Measurements from ENCODE around the gene ZSCAN31. TPM values are rescaled to one million over a fixed set of nuclear protein-coding genes. Genes with fewer than 3 reads are reported as not detected.

ZSCAN31 gene
- total RNA-seq, 5 donors from 2014 or later (not counting 1 experiment from before 2014, with no cell fraction given) = 0.79 to 1.5 (median 1.1) TPM

DNA sequence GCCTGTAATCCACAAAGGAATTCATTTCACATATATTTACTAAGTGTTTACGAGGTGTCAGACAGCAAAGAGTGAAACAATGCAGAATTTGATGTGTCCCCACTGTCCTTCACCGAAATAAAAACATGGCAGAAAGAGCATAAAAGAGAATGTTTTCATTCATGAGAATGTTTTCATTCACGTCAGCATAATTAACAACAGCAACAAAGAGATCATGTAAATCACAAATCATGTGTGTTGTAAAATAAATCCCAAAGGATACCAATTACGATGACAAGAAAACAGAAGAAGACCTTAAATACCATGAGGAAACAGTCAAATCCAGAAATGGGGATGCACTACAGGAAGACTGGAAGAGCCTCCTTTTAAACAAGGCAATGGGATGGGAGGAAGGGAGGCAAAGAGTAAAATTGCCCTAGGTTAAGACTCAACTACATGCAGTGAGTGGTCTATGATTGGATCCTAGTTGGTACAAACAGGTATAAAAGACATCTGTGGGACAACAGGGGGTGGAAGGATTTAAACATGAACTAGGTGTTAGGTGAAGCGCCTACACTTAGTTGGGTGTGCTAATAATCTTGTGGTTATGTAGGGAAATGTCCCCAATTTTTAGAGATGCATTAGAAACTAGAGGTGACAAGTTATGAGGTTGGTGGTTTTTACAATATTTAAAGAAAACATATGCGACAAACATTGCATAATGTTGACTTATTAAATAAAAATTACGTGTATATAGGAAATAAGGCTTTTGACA is 1.5 kb downstream of the ZSCAN31 start:
- Histone ChIP-seq H3K27me3 (replicated peaks in 1 of 2; ENCODE audit: control insufficient read depth in 2 of 2, extremely low read depth in 1 of 2, insufficient read depth in 2 of 2, low read length in 1 of 2) (no peaks in the 10 kb centered on the region), H3K27ac (ENCODE audit: low read length) (peak overlapping the region; percentile 97), H3K4me1 (ENCODE audit: control insufficient read depth in 1 of 2, extremely low read depth in 1 of 2, insufficient read depth in 2 of 2, low read length in 2 of 2) (peaks cover 6 to 13% of the 10 kb centered on the region in 2 experiments), H3K9me3 (no peaks in the 10 kb centered on the region), H3K36me3 (ENCODE audit: control insufficient read depth in 2 of 2, extremely low read depth in 1 of 2, insufficient read depth in 1 of 2, low read length in 1 of 2) (no peaks in the 10 kb centered on the region), H3K4me3 (ENCODE audit: control insufficient read depth in 1 of 2, extremely low read depth in 1 of 2, low read length in 1 of 2) (no peak overlapping the region)
- Mint-ChIP-seq H3K36me3 (no peaks in the 10 kb centered on the region), H3K4me3 (peak overlapping the region in 1 of 3 donors; percentile 9), H3K4me1 (peaks cover 3 to 7% (median 6%) of the 10 kb centered on the region in 3 donors), H3K27ac (peak overlapping the region; percentile 19 to 23), H3K27me3 (no peaks in the 10 kb centered on the region), H3K9me3 (no peaks in the 10 kb centered on the region)
- ATAC-seq (replicated peaks in 1 of 4) = no peak
- peak in 1 of 35 experiments; percentile 32 for DNase-seq
- ChIA-PET POLR2A (interaction anchor here in 1 of 2 donors (0.9 to 1.2 kb wide), 2 partner anchors 68 to 441 kb away, joined by 10 to 11 read pairs; partner anchors contain the start of gene ZSCAN26), CTCF (interaction anchor here in 1 of 2 donors (1.5 to 1.8 kb wide), 2 partner anchors 21 to 210 kb away, joined by 5 to 8 read pairs; partner anchors contain the start of gene ZSCAN16)
- WGBS (ENCODE audit: insufficient coverage) = no CpG with 5 or more reads among the region's 7 CpGs

DNA sequence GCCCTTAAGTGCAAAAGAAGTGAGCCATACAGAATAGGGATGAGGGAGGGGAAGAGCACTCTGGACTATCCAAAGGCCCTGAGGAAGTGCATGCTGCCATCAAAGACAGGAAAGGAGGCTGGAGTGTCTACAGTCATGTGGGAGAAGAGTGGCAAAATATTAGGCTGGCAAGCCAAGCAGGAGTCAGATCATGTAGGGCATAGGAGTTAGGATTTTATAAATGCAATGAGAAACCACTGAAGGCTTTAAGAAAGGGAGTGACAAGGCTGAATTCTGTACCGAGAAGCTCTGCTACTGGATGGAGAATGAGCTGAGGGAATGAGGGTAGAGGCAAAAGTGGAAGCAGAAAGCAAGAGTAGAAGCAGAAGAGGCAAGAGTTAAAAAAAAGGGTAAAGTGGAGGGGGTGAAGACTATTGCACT is 2.3 kb downstream of the ZSCAN31 start:
- H3K9me3 ChIP-seq = no peaks in the 10 kb centered on the region
- H3K9me3 Mint-ChIP-seq = peaks cover 0 to 6% (median 6%) of the 10 kb centered on the region in 3 donors
- DNase-seq (no peak), ATAC-seq (replicated peaks in 1 of 4) (no peak)
- H3K4me3 Mint-ChIP-seq = no peak overlapping the region
- H3K27me3 Mint-ChIP-seq = no peaks in the 10 kb centered on the region
- no peaks in the 10 kb centered on the region for H3K36me3 ChIP-seq (ENCODE audit: control insufficient read depth in 2 of 2, extremely low read depth in 1 of 2, insufficient read depth in 1 of 2, low read length in 1 of 2)
- 91% methylated on average over 1 of the region's 1 CpG for WGBS (ENCODE audit: insufficient coverage)
- H3K27ac Mint-ChIP-seq = peak overlapping the region; percentile 8 to 35
- peaks cover 3 to 7% (median 6%) of the 10 kb centered on the region in 3 donors for H3K4me1 Mint-ChIP-seq
- H3K36me3 Mint-ChIP-seq = peaks cover 6% of the 10 kb centered on the region
- H3K4me1 ChIP-seq (ENCODE audit: control insufficient read depth in 1 of 2, extremely low read depth in 1 of 2, insufficient read depth in 2 of 2, low read length in 2 of 2) = peaks cover 6 to 13% of the 10 kb centered on the region in 2 experiments
- ChIA-PET CTCF (no interaction called here), POLR2A (no interaction called here)
- no peak overlapping the region for H3K4me3 ChIP-seq (ENCODE audit: control insufficient read depth in 1 of 2, extremely low read depth in 1 of 2, low read length in 1 of 2)
- no peak overlapping the region for H3K27ac ChIP-seq (ENCODE audit: low read length)
- H3K27me3 ChIP-seq (replicated peaks in 1 of 2; ENCODE audit: control insufficient read depth in 2 of 2, extremely low read depth in 1 of 2, insufficient read depth in 2 of 2, low read length in 1 of 2) = no peaks in the 10 kb centered on the region

DNA sequence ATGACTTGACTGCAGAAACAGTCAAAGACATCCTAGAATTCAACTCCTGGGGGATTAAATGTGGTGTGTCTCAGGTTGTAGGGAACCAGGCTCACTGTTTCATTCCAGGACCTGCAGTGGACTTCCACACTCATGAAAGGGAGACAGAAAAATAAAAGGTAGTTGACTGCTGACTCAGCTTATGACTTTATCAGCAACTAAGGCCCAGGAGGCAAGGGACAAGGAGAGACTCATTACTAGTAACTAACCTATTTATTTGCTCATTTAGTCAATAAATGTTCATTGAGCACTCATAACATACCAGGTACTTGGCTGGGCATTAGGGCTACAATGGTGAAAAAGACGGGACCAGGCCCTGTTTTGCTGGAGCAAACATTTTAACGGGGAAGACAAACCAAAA is 2.9 kb downstream of the ZSCAN31 start:
- H3K4me3 Mint-ChIP-seq = no peak overlapping the region
- ChIA-PET POLR2A (no interaction called here), CTCF (no interaction called here)
- H3K4me1 Mint-ChIP-seq = peaks cover 3 to 7% (median 6%) of the 10 kb centered on the region in 3 donors
- Histone ChIP-seq H3K4me3 (ENCODE audit: control insufficient read depth in 1 of 2, extremely low read depth in 1 of 2, low read length in 1 of 2) (no peak overlapping the region), H3K27ac (ENCODE audit: low read length) (no peak overlapping the region), H3K9me3 (no peaks in the 10 kb centered on the region), H3K27me3 (replicated peaks in 1 of 2; ENCODE audit: control insufficient read depth in 2 of 2, extremely low read depth in 1 of 2, insufficient read depth in 2 of 2, low read length in 1 of 2) (no peaks in the 10 kb centered on the region), H3K36me3 (ENCODE audit: control insufficient read depth in 2 of 2, extremely low read depth in 1 of 2, insufficient read depth in 1 of 2, low read length in 1 of 2) (no peaks in the 10 kb centered on the region), H3K4me1 (ENCODE audit: control insufficient read depth in 1 of 2, extremely low read depth in 1 of 2, insufficient read depth in 2 of 2, low read length in 2 of 2) (peaks cover 6 to 13% of the 10 kb centered on the region in 2 experiments)
- DNase-seq = no peak
- ATAC-seq (replicated peaks in 1 of 4) = no peak
- H3K27ac Mint-ChIP-seq = no peak overlapping the region
- peaks cover 6% of the 10 kb centered on the region for H3K36me3 Mint-ChIP-seq
- H3K27me3 Mint-ChIP-seq = no peaks in the 10 kb centered on the region
- no CpG with 5 or more reads among the region's 2 CpGs for WGBS (ENCODE audit: insufficient coverage)
- H3K9me3 Mint-ChIP-seq = peaks cover 0 to 11% (median 6%) of the 10 kb centered on the region in 3 donors

DNA sequence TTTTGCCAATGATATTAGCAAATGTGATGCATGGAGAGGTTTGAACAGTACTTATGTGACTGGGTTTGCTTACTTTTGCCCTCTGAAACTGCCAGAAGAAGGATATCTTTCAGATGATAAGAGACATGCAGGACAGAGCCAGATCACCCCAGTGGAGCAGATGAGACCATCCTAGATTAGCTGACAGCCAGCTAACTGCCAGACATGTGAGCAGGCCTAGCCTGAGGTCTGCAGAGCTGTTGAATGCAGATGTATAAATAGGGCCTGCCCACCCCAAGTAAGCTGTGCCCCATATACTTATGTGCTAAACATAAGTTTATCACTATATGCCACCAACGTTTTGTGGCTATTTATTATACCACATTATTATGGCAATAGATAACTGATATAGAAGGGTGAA is 5.9 kb downstream of the ZSCAN31 start:
- POLR2A ChIA-PET = no interaction called here
- no peaks in the 10 kb centered on the region for H3K27me3 ChIP-seq (replicated peaks in 1 of 2; ENCODE audit: control insufficient read depth in 2 of 2, extremely low read depth in 1 of 2, insufficient read depth in 2 of 2, low read length in 1 of 2)

DNA sequence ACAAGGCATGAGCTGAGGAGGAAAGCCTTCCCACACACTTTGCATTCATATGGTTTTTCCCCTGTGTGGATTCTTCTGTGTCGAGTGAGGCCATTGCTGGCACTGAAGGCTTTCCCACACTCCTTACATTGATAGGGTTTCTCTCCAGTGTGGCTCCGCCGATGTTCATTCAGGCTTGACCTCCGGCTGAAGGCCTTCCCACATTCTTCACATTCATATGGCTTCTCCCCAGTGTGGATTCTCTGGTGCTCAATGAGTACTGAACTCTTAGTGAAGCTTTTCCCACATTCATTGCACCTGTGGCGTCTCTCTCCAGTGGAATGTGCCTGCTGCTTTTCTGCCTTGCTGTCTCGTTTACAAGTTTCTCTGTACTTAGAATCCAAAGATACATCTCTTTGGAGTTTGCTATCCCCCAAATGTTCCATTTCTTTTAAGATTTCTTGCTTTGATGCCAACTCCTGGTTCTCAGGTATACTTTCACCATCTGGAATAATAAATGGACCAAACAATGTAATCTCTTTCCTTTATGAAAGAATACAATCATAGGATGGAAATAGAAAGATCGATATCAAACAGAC is 9.5 kb downstream of the ZSCAN31 start:
- Histone ChIP-seq H3K4me3 (ENCODE audit: control insufficient read depth in 1 of 2, extremely low read depth in 1 of 2, low read length in 1 of 2) (no peak overlapping the region), H3K36me3 (ENCODE audit: control insufficient read depth in 2 of 2, extremely low read depth in 1 of 2, insufficient read depth in 1 of 2, low read length in 1 of 2) (no peaks in the 10 kb centered on the region), H3K4me1 (ENCODE audit: control insufficient read depth in 1 of 2, extremely low read depth in 1 of 2, insufficient read depth in 2 of 2, low read length in 2 of 2) (no peaks in the 10 kb centered on the region), H3K9me3 (no peaks in the 10 kb centered on the region), H3K27ac (ENCODE audit: low read length) (no peak overlapping the region), H3K27me3 (replicated peaks in 1 of 2; ENCODE audit: control insufficient read depth in 2 of 2, extremely low read depth in 1 of 2, insufficient read depth in 2 of 2, low read length in 1 of 2) (no peaks in the 10 kb centered on the region)
- H3K27ac Mint-ChIP-seq = no peak overlapping the region
- H3K4me1 Mint-ChIP-seq = no peaks in the 10 kb centered on the region
- peaks cover 4 to 8% of the 10 kb centered on the region in 2 donors for H3K27me3 Mint-ChIP-seq
- H3K4me3 Mint-ChIP-seq = no peak overlapping the region
- WGBS (ENCODE audit: insufficient coverage) = 81% methylated on average over 5 of the region's 7 CpGs
- peaks cover 15 to 37% (median 28%) of the 10 kb centered on the region in 3 donors for H3K9me3 Mint-ChIP-seq
- H3K36me3 Mint-ChIP-seq = peaks cover 28% of the 10 kb centered on the region
- CTCF ChIA-PET = no interaction called here
- POLR2A ChIA-PET = no interaction called here
- no peak for ATAC-seq (replicated peaks in 1 of 4)
- no peak for DNase-seq

More for the DNA sequence above, 5.9 kb downstream of the ZSCAN31 start:
- Mint-ChIP-seq H3K4me1 (peaks cover 3 to 7% (median 6%) of the 10 kb centered on the region in 3 donors), H3K4me3 (no peak overlapping the region), H3K27ac (no peak overlapping the region), H3K36me3 (peaks cover 26% of the 10 kb centered on the region), H3K27me3 (peaks cover 0 to 1% of the 10 kb centered on the region in 2 donors), H3K9me3 (peaks cover 10 to 32% (median 27%) of the 10 kb centered on the region in 3 donors)
- Histone ChIP-seq H3K9me3 (no peaks in the 10 kb centered on the region), H3K4me3 (ENCODE audit: control insufficient read depth in 1 of 2, extremely low read depth in 1 of 2, low read length in 1 of 2) (no peak overlapping the region), H3K36me3 (ENCODE audit: control insufficient read depth in 2 of 2, extremely low read depth in 1 of 2, insufficient read depth in 1 of 2, low read length in 1 of 2) (no peaks in the 10 kb centered on the region), H3K4me1 (ENCODE audit: control insufficient read depth in 1 of 2, extremely low read depth in 1 of 2, insufficient read depth in 2 of 2, low read length in 2 of 2) (peaks cover 0 to 3% of the 10 kb centered on the region in 2 experiments), H3K27ac (ENCODE audit: low read length) (no peak overlapping the region)
- WGBS (ENCODE audit: insufficient coverage) = no CpG with 5 or more reads among the region's 1 CpG
- DNase-seq (no peak), ATAC-seq (replicated peaks in 1 of 4) (no peak)
- CTCF ChIA-PET = no interaction called here

DNA sequence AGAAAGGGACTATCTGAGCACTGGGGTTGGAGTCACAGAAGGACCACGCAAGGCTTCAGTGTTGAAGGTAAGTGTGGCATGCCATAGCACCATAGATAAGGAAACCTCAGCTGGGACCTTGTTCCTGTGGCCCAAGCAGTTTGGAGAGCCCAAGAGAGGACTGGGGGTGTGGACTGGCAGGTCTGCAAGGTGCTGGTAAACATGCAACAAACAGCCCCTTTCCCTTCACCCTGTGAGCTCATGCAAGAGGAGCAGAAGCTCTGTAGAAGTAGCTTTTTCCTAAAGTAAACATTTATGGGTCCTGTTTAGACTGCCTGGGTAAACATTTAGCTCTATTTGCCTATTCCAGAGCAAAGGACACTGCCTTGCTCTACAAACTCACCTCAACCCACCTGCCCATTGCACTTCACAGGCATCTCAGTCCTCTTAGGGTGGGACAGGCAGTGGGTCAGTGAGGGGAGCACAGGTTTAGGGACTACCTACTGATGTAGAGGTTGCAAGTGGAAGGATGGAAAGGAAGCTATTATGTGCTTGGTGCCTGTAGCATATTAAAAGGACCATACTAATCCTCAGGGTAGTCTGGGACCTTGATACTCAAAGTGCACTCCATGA is 12.0 kb downstream of the ZSCAN31 start:
- DNase-seq (no peak), ATAC-seq (replicated peaks in 1 of 4) (no peak)
- Mint-ChIP-seq H3K27ac (no peak overlapping the region), H3K9me3 (peaks cover 15 to 33% (median 28%) of the 10 kb centered on the region in 3 donors), H3K4me1 (no peaks in the 10 kb centered on the region), H3K4me3 (no peak overlapping the region), H3K27me3 (peaks cover 4 to 8% of the 10 kb centered on the region in 2 donors), H3K36me3 (peaks cover 24% of the 10 kb centered on the region)
- ChIA-PET CTCF (interaction anchor here in 1 of 2 donors (0.6 kb wide), 1 partner anchor 481 kb away, joined by 6 read pairs; no protein-coding TSS in a partner anchor), POLR2A (no interaction called here)
- peaks cover 0 to 3% of the 10 kb centered on the region in 2 experiments for H3K27me3 ChIP-seq (replicated peaks in 1 of 2; ENCODE audit: control insufficient read depth in 2 of 2, extremely low read depth in 1 of 2, insufficient read depth in 2 of 2, low read length in 1 of 2)
- H3K4me1 ChIP-seq (ENCODE audit: control insufficient read depth in 1 of 2, extremely low read depth in 1 of 2, insufficient read depth in 2 of 2, low read length in 2 of 2) = no peaks in the 10 kb centered on the region
- WGBS (ENCODE audit: insufficient coverage) = 100% methylated on average over 1 of the region's 1 CpG
- H3K9me3 ChIP-seq = no peaks in the 10 kb centered on the region
- no peak overlapping the region for H3K4me3 ChIP-seq (ENCODE audit: control insufficient read depth in 1 of 2, extremely low read depth in 1 of 2, low read length in 1 of 2)
- H3K27ac ChIP-seq (ENCODE audit: low read length) = no peak overlapping the region
- no peaks in the 10 kb centered on the region for H3K36me3 ChIP-seq (ENCODE audit: control insufficient read depth in 2 of 2, extremely low read depth in 1 of 2, insufficient read depth in 1 of 2, low read length in 1 of 2)
